ENCODE data around the gene INF2.
"Not testable (repeated sequence)": the region's sequence is repeated elsewhere in the genome, so short reads cannot be mapped to it uniquely, and the experiment has no call there.

INF2 gene

GRCh38 chr14:104689109-104689880 is at the start of gene INF2:
TSS of gene INF2 (plus strand) at chr14:104689618. CDS start at chr14:104701366, 11,748 bp downstream.
- DNase-seq = peak in 3 of 4 experiments; percentile 24 to 39 (median 31)

GRCh38 chr14:104639885-104640548 is 49.4 kb upstream of the INF2 start:
- DNase-seq = no peak

- DNase-seq = no peak
These were observed 48.7 kb upstream of the INF2 start for GRCh38 chr14:104640681-104641080.

GRCh38 chr14:104641753-104642539 is 47.5 kb upstream of the INF2 start:
- no peak for DNase-seq

GRCh38 chr14:104642540-104642868 is 46.9 kb upstream of the INF2 start:
- no peak for DNase-seq

GRCh38 chr14:104643306-104643705 is 46.1 kb upstream of the INF2 start:
- no peak for DNase-seq

GRCh38 chr14:104644091-104644635 is 45.3 kb upstream of the INF2 start:
- no peak for DNase-seq

- no peak for DNase-seq
These were observed 44.6 kb upstream of the INF2 start for GRCh38 chr14:104644656-104645378.

- no peak for DNase-seq
These were observed 41.9 kb upstream of the INF2 start for GRCh38 chr14:104647467-104648043.

- peak in 3 of 4 experiments; percentile 52 to 55 (median 54) for DNase-seq
These were observed 39.1 kb upstream of the INF2 start for GRCh38 chr14:104650057-104650980.

GRCh38 chr14:104650981-104651875 is 38.2 kb upstream of the INF2 start:
- DNase-seq = no peak

GRCh38 chr14:104651876-104652260 is 37.5 kb upstream of the INF2 start:
- no peak for DNase-seq

GRCh38 chr14:104652386-104652785 is 37.0 kb upstream of the INF2 start:
- no peak for DNase-seq

- not testable (repeated sequence) for DNase-seq
These were observed 36.1 kb upstream of the INF2 start for GRCh38 chr14:104653130-104653920.

- DNase-seq = no peak
These were observed 35.3 kb upstream of the INF2 start for GRCh38 chr14:104654119-104654518.

DNA sequence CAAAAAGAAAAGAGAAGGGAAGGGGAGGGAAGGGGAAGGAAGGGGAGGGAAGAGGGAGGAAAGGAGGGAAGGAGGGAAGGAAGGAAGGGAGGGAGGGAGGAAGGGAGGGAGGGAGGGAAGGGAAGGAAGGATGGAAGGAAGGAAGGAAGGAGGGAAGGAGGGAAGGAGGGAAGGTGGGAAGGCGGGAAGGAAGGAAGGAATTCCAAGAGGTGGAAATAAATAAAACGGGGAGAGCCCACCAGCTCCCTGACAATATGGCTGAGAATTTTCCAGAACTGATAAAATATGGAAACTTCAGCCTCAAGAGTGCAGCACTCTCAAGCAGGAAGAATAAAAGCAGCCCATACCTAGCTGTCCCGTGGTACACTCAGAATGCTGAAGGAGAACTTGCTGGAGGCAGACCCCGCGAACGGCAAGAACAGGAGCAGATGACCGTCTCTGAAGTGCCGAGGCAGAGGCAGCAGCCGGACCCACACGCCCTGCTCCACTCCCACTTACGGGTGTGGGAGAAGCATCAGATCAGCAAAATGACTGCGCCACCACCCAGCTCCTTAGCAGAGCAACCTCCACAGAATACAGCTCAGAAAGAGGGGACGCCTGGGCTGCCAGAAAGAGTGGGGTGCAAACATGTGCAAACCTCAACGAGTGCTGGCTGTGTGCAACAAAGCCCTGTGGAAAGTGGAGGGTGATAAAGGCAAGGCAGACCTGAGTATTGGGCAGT is 34.1 kb upstream of the INF2 start:
- DNase-seq = no peak

GRCh38 chr14:104656014-104656714 is 33.3 kb upstream of the INF2 start:
- DNase-seq = no peak

DNA sequence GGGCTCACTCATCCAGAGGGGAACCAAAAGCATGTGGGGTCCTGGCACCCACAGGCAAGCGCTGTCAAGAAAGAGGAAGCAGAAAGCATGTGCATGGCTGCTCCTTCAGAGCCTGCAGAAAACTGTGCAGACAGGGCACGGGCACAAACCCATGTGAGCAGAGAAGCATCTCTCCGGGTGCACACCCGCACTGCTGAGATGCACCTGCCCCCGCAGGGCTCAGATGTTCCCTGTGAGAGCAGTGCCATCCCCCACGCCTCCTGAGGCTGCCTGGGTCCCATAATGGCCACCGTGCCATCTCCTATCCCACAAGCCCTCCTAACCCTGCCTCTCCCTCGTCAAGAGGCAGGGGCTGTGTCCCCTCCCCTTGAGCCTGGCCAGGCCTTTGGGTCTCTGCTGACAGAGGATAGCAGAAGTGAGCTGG is 32.3 kb upstream of the INF2 start:
- DNase-seq = no peak

Measured in activated CD4-positive, CD25-positive, alpha-beta regulatory T cell (primary cell).